Lower lobe of right lung (tissue), 2 donors: Measurements from ENCODE around the gene MRTFA. TPM values are rescaled to one million over a fixed set of nuclear protein-coding genes. Genes with fewer than 3 reads are reported as not detected.

Source experiments
- ATAC-seq, 2 donors: fragments of 200-7000 bp; cut with Tn5 transposase; one replicate each; pipeline ENCODE4 v1.9.1; 2020 to 2022; ENCODE audit warnings: mild to moderate bottlenecking in 2 of 2, moderate library complexity in 2 of 2
- DNase-seq: peaks from one replicate; pipeline ENCODE4 v3.0.0-alpha.2; 2020
- H3K27ac ChIP-seq: fragments of 200-600 bp; one replicate; pipeline ENCODE4 v1.8.0; 2022
- H3K27me3 ChIP-seq: fragments of 200-600 bp; one replicate; pipeline ENCODE4 v1.8.0; 2022; ENCODE audit warnings: low read depth
- H3K36me3 ChIP-seq: fragments of 200-600 bp; one replicate; pipeline ENCODE4 v1.8.0; 2022; ENCODE audit warnings: mild to moderate bottlenecking
- H3K4me1 ChIP-seq: fragments of 200-600 bp; one replicate; pipeline ENCODE4 v1.8.0; 2022
- H3K4me3 ChIP-seq: fragments of 200-600 bp; one replicate; pipeline ENCODE4 v1.8.0; 2022; ENCODE audit warnings: mild to moderate bottlenecking
- H3K9me3 ChIP-seq: fragments of 200-600 bp; one replicate; pipeline ENCODE4 v1.8.0; 2022
- CTCF ChIP-seq: fragments of 200-600 bp; IDR thresholded peaks from one replicate; pipeline ENCODE4 v1.8.0; 2022; ENCODE audit warnings: antibody characterized with exemption, mild to moderate bottlenecking
- intact Hi-C: fragments of 100-400 bp; cut with DNase I; formaldehyde crosslinking; loops from one replicate; pipeline ENCODE4 v1.11.0; 2022
- total RNA-seq: library from RNA; stranded (reverse); fragmentation: NEBNext Ultra II Directional; extraction: Animal tissue kit (Norgen Biotek cat#: 25700); gene quantifications from one replicate; pipeline ENCODE4 v1.2.1, GENCODE V29; 2021
- donor health status: DM: no; HTN: yes; CAD: no; lungs with severe emphysema.

The MRTFA gene
- total RNA-seq, 1 donor from 2014 or later = 54.2 TPM

DNA sequence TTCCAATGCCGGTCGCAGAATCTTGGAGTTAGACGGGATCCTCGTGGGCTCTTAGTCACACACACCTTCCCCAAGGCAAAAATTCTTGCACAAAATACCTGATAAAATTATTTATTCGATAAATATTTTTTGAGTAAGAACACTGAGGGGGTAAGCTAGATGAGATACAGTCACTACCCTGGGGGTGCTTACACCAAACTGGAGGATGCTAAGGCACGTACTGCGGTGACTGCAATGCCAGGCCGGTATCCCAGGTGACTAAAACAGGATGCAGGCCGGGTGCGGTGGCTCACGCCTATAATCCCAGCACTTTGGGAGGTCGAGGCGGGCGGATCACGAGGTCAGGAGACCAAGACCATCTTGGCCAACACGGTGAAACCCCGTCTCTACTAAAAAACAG lies 1.7 kb upstream of the MRTFA start:
- DNase-seq = no peak
- no peaks in the 10 kb centered on the region for H3K9me3 ChIP-seq
- ATAC-seq = no peak
- no peaks in the 10 kb centered on the region for H3K36me3 ChIP-seq
- no peak overlapping the region for H3K4me3 ChIP-seq
- no peak overlapping the region for H3K27ac ChIP-seq
- TF ChIP-seq CTCF = no peak
- intact Hi-C loops = no loop called here
- H3K27me3 ChIP-seq = no peaks in the 10 kb centered on the region
- H3K4me1 ChIP-seq = peaks cover 33% of the 10 kb centered on the region

- Histone ChIP-seq H3K36me3 (no peaks in the 10 kb centered on the region), H3K27ac (peak overlapping the region; percentile 95), H3K4me1 (peaks cover 33% of the 10 kb centered on the region), H3K27me3 (no peaks in the 10 kb centered on the region), H3K9me3 (no peaks in the 10 kb centered on the region), H3K4me3 (peak overlapping the region; percentile 80)
- DNase-seq = peak; percentile 71
- ATAC-seq = peak; percentile 26 to 36
- TF ChIP-seq CTCF = no peak
- intact Hi-C loops = no loop called here
These were observed 948 bp upstream of the MRTFA start for GRCh38 chr22:40637183-40638150.

- TF ChIP-seq CTCF = no peak
- DNase-seq (peak; percentile 50), ATAC-seq (peak; percentile 45 to 57)
- Histone ChIP-seq H3K36me3 (no peaks in the 10 kb centered on the region), H3K9me3 (no peaks in the 10 kb centered on the region), H3K4me3 (peak overlapping the region; percentile 80), H3K27me3 (no peaks in the 10 kb centered on the region), H3K27ac (peak overlapping the region; percentile 95), H3K4me1 (peaks cover 33% of the 10 kb centered on the region)
- intact Hi-C loops = no loop called here
These were observed 559 bp downstream of the MRTFA start for GRCh38 chr22:40635940-40636379.

DNA sequence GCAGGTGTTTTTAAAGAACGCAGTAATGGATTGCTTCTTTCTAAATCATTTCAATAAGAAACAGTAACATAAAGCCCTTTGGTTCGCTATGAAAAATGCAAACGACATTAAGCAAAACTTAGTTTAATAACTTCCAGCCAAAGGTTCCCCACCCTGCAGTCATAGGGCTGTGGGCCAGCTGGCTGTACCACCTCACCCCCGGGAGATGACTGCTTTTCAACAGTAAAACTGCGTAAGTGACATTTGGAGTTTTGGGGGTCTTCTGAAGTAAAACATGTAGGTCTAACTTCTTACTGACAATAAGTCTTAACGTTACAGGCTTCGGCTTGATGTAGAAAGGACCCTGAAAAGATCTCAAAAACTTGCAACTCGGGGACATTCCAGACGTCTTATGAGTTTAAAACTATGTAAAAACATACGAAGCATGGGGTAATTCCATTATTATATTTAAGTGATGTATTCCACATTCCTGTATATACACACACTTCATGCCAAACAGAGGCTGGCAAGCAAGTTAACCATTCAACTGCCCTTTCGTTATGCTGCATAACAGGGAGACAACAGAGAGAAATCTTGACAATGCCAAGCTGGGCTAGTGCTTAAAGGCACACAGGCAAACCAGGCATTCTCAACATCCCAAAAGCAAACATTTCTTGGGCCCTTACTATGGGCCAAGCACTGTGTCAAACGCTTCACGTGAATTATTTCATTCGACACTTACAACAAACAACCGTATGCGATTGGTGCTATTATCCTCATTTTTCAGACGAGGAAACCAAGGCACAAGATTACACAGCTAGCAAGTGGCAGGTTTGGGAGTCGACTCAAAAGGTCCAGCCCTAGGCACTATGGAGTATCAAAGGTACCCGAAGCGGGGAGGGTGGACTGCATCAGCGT lies 1.2 kb downstream of the MRTFA start:
- ATAC-seq (no peak), DNase-seq (no peak)
- no peak for TF ChIP-seq CTCF
- H3K4me3 ChIP-seq = peak overlapping the region; percentile 80
- no peaks in the 10 kb centered on the region for H3K27me3 ChIP-seq
- H3K27ac ChIP-seq = peak overlapping the region; percentile 95
- no peaks in the 10 kb centered on the region for H3K9me3 ChIP-seq
- H3K4me1 ChIP-seq = peaks cover 33% of the 10 kb centered on the region
- intact Hi-C loops = no loop called here
- no peaks in the 10 kb centered on the region for H3K36me3 ChIP-seq

DNA sequence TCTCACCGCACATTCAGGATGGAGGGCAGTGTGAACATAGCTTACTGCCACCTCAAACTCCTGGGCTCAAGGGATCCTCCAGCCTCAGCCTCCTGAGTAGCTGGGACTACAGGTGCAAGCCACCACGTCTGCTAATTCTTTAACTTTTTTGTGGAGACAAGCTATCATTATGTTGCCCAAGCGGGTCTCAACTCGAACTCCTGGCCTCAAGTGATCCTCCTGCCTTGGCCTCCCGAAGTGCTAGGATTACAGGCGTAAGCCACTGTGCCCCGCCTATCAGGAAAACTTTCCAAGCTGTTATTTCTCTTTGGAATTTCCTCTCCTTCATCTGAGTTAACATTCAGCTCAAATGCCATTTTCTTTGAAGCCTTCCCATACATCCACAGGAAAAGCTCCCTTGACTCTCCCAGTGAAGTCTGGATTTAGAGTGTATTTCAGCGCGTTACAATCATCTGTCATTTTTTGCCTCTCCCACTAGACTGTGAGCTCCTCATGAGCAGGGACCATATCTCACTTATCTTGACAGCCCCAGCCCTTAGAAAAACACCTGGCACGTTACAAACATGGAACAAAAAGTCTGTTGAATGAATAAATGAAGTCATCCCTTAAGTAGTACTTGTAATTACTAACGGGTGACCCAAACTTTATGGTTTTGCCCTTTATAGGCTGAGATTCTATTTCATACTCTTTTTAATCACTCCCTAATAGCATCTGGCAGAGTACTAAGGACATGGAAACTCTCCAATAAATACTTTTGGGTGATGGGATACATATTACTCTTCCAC lies 2.2 kb downstream of the MRTFA start:
- no peak overlapping the region for H3K27ac ChIP-seq
- intact Hi-C loops = no loop called here
- TF ChIP-seq CTCF = no peak
- no peak for DNase-seq
- no peaks in the 10 kb centered on the region for H3K27me3 ChIP-seq
- H3K36me3 ChIP-seq = no peaks in the 10 kb centered on the region
- no peak for ATAC-seq
- H3K4me3 ChIP-seq = peak overlapping the region; percentile 80
- peaks cover 36% of the 10 kb centered on the region for H3K4me1 ChIP-seq
- no peaks in the 10 kb centered on the region for H3K9me3 ChIP-seq
